COLO668 (cell line): ENCODE measurements around the gene GOLGA8B.
"Not testable (repeated sequence)": the region's sequence is repeated elsewhere in the genome, so short reads cannot be mapped to it uniquely, and the experiment has no call there.

ENCODE experiments used
- DNase-seq: peaks from one replicate; lab custom pipeline; 2025; ENCODE audit not compliant: unreplicated experiment; lab: John Stamatoyannopoulos, UW

GOLGA8B gene

GRCh38 chr15:34583399-34584329, at the start of gene GOLGA8B:
Gene GOLGA8B, minus strand, starts transcription at chr15:34583651. Its CDS starts 47,739 bp downstream, at chr15:34535912.
- DNase-seq, result peak; percentile 79

- DNase-seq, result not testable (repeated sequence)
Observed at GRCh38 chr15:34633165-34633564, 49.7 kb upstream of the GOLGA8B start.

- DNase-seq, result no peak
Observed at GRCh38 chr15:34628577-34629152, 45.2 kb upstream of the GOLGA8B start.

- no peak for DNase-seq
Observed at GRCh38 chr15:34625007-34625406, 41.6 kb upstream of the GOLGA8B start.

- DNase-seq, result no peak
Observed at GRCh38 chr15:34621675-34622074, 38.2 kb upstream of the GOLGA8B start.

GRCh38 chr15:34620814-34621213, 37.4 kb upstream of the GOLGA8B start:
- no peak for DNase-seq

- DNase-seq, result no peak
Observed at GRCh38 chr15:34620142-34620541, 36.7 kb upstream of the GOLGA8B start.

GRCh38 chr15:34619151-34619550, 35.7 kb upstream of the GOLGA8B start:
- no peak for DNase-seq

GRCh38 chr15:34618073-34618472, 34.6 kb upstream of the GOLGA8B start:
- no peak for DNase-seq

- DNase-seq, result no peak
Observed at GRCh38 chr15:34616613-34617012, 33.2 kb upstream of the GOLGA8B start.

GRCh38 chr15:34613997-34614396, 30.5 kb upstream of the GOLGA8B start:
- no peak for DNase-seq

- no peak for DNase-seq
Observed at GRCh38 chr15:34613301-34613700, 29.9 kb upstream of the GOLGA8B start.

GRCh38 chr15:34610354-34610753, 26.9 kb upstream of the GOLGA8B start:
- no peak for DNase-seq

GRCh38 chr15:34609102-34610057, 25.9 kb upstream of the GOLGA8B start:
- DNase-seq, result no peak

- no peak for DNase-seq
Observed at GRCh38 chr15:34608517-34608916, 25.1 kb upstream of the GOLGA8B start.

GRCh38 chr15:34607832-34608231, 24.4 kb upstream of the GOLGA8B start:
- no peak for DNase-seq

- DNase-seq, result no peak
Observed at GRCh38 chr15:34606545-34606944, 23.1 kb upstream of the GOLGA8B start.

- DNase-seq, result no peak
Observed at GRCh38 chr15:34606131-34606530, 22.7 kb upstream of the GOLGA8B start.

- DNase-seq, result no peak
Observed at GRCh38 chr15:34603095-34603494, 19.6 kb upstream of the GOLGA8B start.

GRCh38 chr15:34600923-34601322, 17.5 kb upstream of the GOLGA8B start:
- no peak for DNase-seq
